ELF-1 (cell line): ENCODE data around the gene ATP9B.
A peak's percentile ranks its signal among the peaks of the same experiment; 100 is the strongest.

Experiments
- DNase-seq: peaks from one replicate; pipeline ENCODE4 v3.0.0-alpha.2; 2016; ENCODE audit warnings: low read depth, low spot score

The ATP9B gene

GRCh38 chr18:79195716-79196683, 126.8 kb downstream of the ATP9B start:
- no peak for DNase-seq

GRCh38 chr18:79197531-79197930, 128.3 kb downstream of the ATP9B start:
- no peak for DNase-seq

- no peak for DNase-seq
Measured at GRCh38 chr18:79199691-79200374, 130.6 kb downstream of the ATP9B start.

GRCh38 chr18:79200546-79201268, 131.5 kb downstream of the ATP9B start:
- peak; percentile 11 for DNase-seq

GRCh38 chr18:79203017-79203605, 133.9 kb downstream of the ATP9B start:
- DNase-seq, result no peak

GRCh38 chr18:79204889-79205807, 136.0 kb downstream of the ATP9B start:
- no peak for DNase-seq

- DNase-seq, result no peak
Measured at GRCh38 chr18:79206444-79206843, 137.2 kb downstream of the ATP9B start.

GRCh38 chr18:79208906-79209305, 139.7 kb downstream of the ATP9B start:
- no peak for DNase-seq

GRCh38 chr18:79210002-79210910, 141.1 kb downstream of the ATP9B start:
- DNase-seq, result no peak

GRCh38 chr18:79211844-79212243, 142.7 kb downstream of the ATP9B start:
- no peak for DNase-seq

GRCh38 chr18:79214056-79214455, 144.9 kb downstream of the ATP9B start:
- no peak for DNase-seq

- no peak for DNase-seq
Measured at GRCh38 chr18:79216176-79216575, 147.0 kb downstream of the ATP9B start.

GRCh38 chr18:79217979-79218604, 148.9 kb downstream of the ATP9B start:
- no peak for DNase-seq

- DNase-seq, result no peak
Measured at GRCh38 chr18:79218605-79219190, 149.5 kb downstream of the ATP9B start.

GRCh38 chr18:79221136-79221535, 151.9 kb downstream of the ATP9B start:
- DNase-seq, result no peak

GRCh38 chr18:79222790-79223189, 153.6 kb downstream of the ATP9B start:
- DNase-seq, result no peak

GRCh38 chr18:79223431-79223830, 154.2 kb downstream of the ATP9B start:
- no peak for DNase-seq

GRCh38 chr18:79224381-79224780, 155.2 kb downstream of the ATP9B start:
- no peak for DNase-seq

- no peak for DNase-seq
Measured at GRCh38 chr18:79227621-79228020, 158.4 kb downstream of the ATP9B start.
